H1 (cell line): Measurements from ENCODE around the gene GTF2I. TPM values are rescaled to one million over a fixed set of nuclear protein-coding genes. Genes with fewer than 3 reads are reported as not detected.
"Not testable (repeated sequence)": the region's sequence is repeated elsewhere in the genome, so short reads cannot be mapped to it uniquely, and the experiment has no call there.

Experiments used
- CTCF ChIA-PET: fragments of 300-600 bp; sonication (Branson Sonifier 250); formaldehyde crosslinking; loops from one replicate; lab custom pipeline; 2021; ENCODE audit not compliant: partially characterized antibody; lab: Charles Lee
- POLR2A ChIA-PET: fragments of 300-600 bp; sonication (Branson Sonifier 250); formaldehyde crosslinking; loops from one replicate; lab custom pipeline; 2021; ENCODE audit warnings: inconsistent platforms; ENCODE audit not compliant: partially characterized antibody; lab: Charles Lee
- DNase-seq, 2 experiments: peaks; one replicate each; pipeline versions ENCODE4 v3.0.0 to v3.0.0-alpha.2; 2010 to 2022; ENCODE audit warnings: low spot score in 2 of 2, low read depth in 1 of 2, mixed read lengths in 1 of 2
- FAIRE-seq: peaks from 2 replicates; lab custom pipeline; 2011; peaks lifted over from hg19 to GRCh38; lab: Jason Lieb, UNC
- H2AFZ ChIP-seq: 2 replicates; pipeline ENCODE4 v1.8.1; 2012; ENCODE audit warnings: low read length, inconsistent platforms
- H2AK5ac ChIP-seq: 2 replicates; pipeline ENCODE4 v1.6.1; 2013; ENCODE audit warnings: low read depth, low read length
- H2BK120ac ChIP-seq: replicated peaks from 2 replicates; pipeline ENCODE3; 2013; ENCODE audit warnings: low read depth, low read length, inconsistent platforms
- H2BK12ac ChIP-seq: 2 replicates; pipeline ENCODE4 v1.6.1; 2013; ENCODE audit warnings: low read depth, low read length
- H2BK15ac ChIP-seq: 2 replicates; pipeline ENCODE4 v1.6.1; 2013; ENCODE audit warnings: low read length
- H2BK20ac ChIP-seq: 2 replicates; pipeline ENCODE4 v1.6.1; 2013; ENCODE audit warnings: low read length
- H2BK5ac ChIP-seq: 2 replicates; pipeline ENCODE4 v1.6.1; 2013; ENCODE audit warnings: low read depth, low read length
- H3K14ac ChIP-seq: 2 replicates; pipeline ENCODE4 v1.6.1; 2013; ENCODE audit warnings: inconsistent platforms; ENCODE audit not compliant: insufficient read length
- H3K18ac ChIP-seq: 2 replicates; pipeline ENCODE4 v1.6.1; 2013; ENCODE audit warnings: low read length; ENCODE audit errors: extremely low read depth
- H3K23ac ChIP-seq: 2 replicates; pipeline ENCODE4 v1.6.1; 2013; ENCODE audit warnings: inconsistent platforms; ENCODE audit not compliant: insufficient read length
- H3K23me2 ChIP-seq: 2 replicates; pipeline ENCODE4 v1.6.1; 2013; ENCODE audit warnings: low read depth, low read length
- H3K27ac ChIP-seq: 2 replicates; pipeline ENCODE4 v1.6.1; 2011; ENCODE audit warnings: low read depth, low read length, inconsistent platforms
- H3K27me3 ChIP-seq, 4 experiments: replicated peaks in 1 of 4; 1 replicate in 1 of 4; 2 replicates in 3 of 4; pipeline versions ENCODE4 v1.6.1 to v1.8.1; 2011 to 2013; ENCODE audit warnings: low read length in 3 of 4, mild to moderate bottlenecking in 3 of 4, inconsistent platforms in 2 of 4, mixed read lengths in 2 of 4, moderate library complexity in 1 of 4; ENCODE audit not compliant: control insufficient read depth in 3 of 4, insufficient read depth in 3 of 4; ENCODE audit errors: extremely low read depth in 1 of 4
- H3K36me3 ChIP-seq, 4 experiments: 2 replicates each; pipeline versions ENCODE4 v1.6.1 to v1.8.1; 2011 to 2013; ENCODE audit warnings: mild to moderate bottlenecking in 4 of 4, low read length in 3 of 4, moderate library complexity in 2 of 4, control low read depth in 1 of 4, inconsistent platforms in 1 of 4; ENCODE audit not compliant: insufficient read depth in 4 of 4, control insufficient read depth in 2 of 4
- H3K4ac ChIP-seq: replicated peaks from 2 replicates; pipeline ENCODE3; 2013; ENCODE audit warnings: low read length, low read depth, mixed read lengths, inconsistent platforms; ENCODE audit not compliant: insufficient read length
- H3K4me1 ChIP-seq, 4 experiments: replicated peaks in 1 of 4; 1 replicate in 1 of 4; 2 replicates in 3 of 4; pipeline versions ENCODE4 v1.6.1 to v1.8.1; 2011 to 2013; ENCODE audit warnings: low read length in 3 of 4, inconsistent platforms in 2 of 4, mixed read lengths in 1 of 4; ENCODE audit not compliant: insufficient read depth in 4 of 4, control insufficient read depth in 3 of 4
- H3K4me2 ChIP-seq, 2 experiments: 2 replicates each; pipeline versions ENCODE4 v1.6.1 to v1.8.1; 2011 to 2013; ENCODE audit warnings: low read depth in 2 of 2, low read length in 2 of 2, control low read depth in 1 of 2, inconsistent platforms in 1 of 2, mild to moderate bottlenecking in 1 of 2; ENCODE audit not compliant: insufficient read depth in 1 of 2
- H3K4me3 ChIP-seq, 4 experiments: fragments of 200-600, 300-600 bp in 1 of 4; sonication (generic), shearing (Covaris generic), sonication (Bioruptor Twin) in 1 of 4; 2 replicates each; pipeline versions ENCODE4 v1.5.1 to v1.8.1; 2011 to 2016; ENCODE audit warnings: low read length in 4 of 4, low read depth in 3 of 4, control low read depth in 2 of 4, inconsistent platforms in 2 of 4, mild to moderate bottlenecking in 2 of 4, mixed read lengths in 1 of 4, moderate library complexity in 1 of 4; ENCODE audit not compliant: insufficient read depth in 2 of 4; ENCODE audit errors: extremely low read depth in 1 of 4
- H3K56ac ChIP-seq: replicated peaks from 2 replicates; pipeline ENCODE3; 2013; ENCODE audit warnings: low read depth, mild to moderate bottlenecking, mixed read lengths, low read length, inconsistent platforms; ENCODE audit not compliant: insufficient read length
- H3K79me1 ChIP-seq: 2 replicates; pipeline ENCODE4 v1.6.1; 2013; ENCODE audit warnings: low read depth, low read length, control low read depth
- H3K79me2 ChIP-seq, 2 experiments: 2 replicates each; pipeline versions ENCODE4 v1.6.1 to v1.8.1; 2012 to 2013; ENCODE audit warnings: low read length in 2 of 2, mild to moderate bottlenecking in 2 of 2, inconsistent platforms in 1 of 2; ENCODE audit not compliant: insufficient read depth in 2 of 2, control insufficient read depth in 1 of 2
- H3K9ac ChIP-seq, 4 experiments: replicated peaks in 1 of 4; 1 replicate in 1 of 4; 2 replicates in 3 of 4; pipeline versions ENCODE4 v1.6.1 to v1.8.1; 2011 to 2013; ENCODE audit warnings: low read depth in 3 of 4, low read length in 3 of 4, control low read depth in 2 of 4, mild to moderate bottlenecking in 2 of 4, moderate library complexity in 2 of 4, inconsistent platforms in 1 of 4; ENCODE audit errors: extremely low read depth in 1 of 4
- H3K9me3 ChIP-seq, 2 experiments: 2 replicates each; pipeline versions ENCODE4 v1.6.1 to v1.8.1; 2012 to 2013; ENCODE audit warnings: mild to moderate bottlenecking in 2 of 2, moderate library complexity in 2 of 2, control low read depth in 1 of 2, inconsistent platforms in 1 of 2, low read depth in 1 of 2, low read length in 1 of 2, mixed read lengths in 1 of 2; ENCODE audit not compliant: insufficient read depth in 2 of 2
- H4K20me1 ChIP-seq, 2 experiments: replicated peaks in 1 of 2; 2 replicates each; pipeline versions ENCODE3 to v1.8.1; 2011 to 2013; ENCODE audit warnings: inconsistent platforms in 2 of 2, low read length in 2 of 2, mild to moderate bottlenecking in 1 of 2; ENCODE audit not compliant: insufficient read depth in 2 of 2, control insufficient read depth in 1 of 2
- H4K5ac ChIP-seq: 2 replicates; pipeline ENCODE4 v1.6.1; 2013; ENCODE audit warnings: low read length, low read depth, mixed read lengths, inconsistent platforms; ENCODE audit not compliant: insufficient read length
- H4K8ac ChIP-seq: 2 replicates; pipeline ENCODE4 v1.8.0; 2013; ENCODE audit warnings: mild to moderate bottlenecking, moderate library complexity, low read length, inconsistent platforms; ENCODE audit not compliant: insufficient read depth; ENCODE audit errors: extremely low read depth
- H4K91ac ChIP-seq: replicated peaks from 2 replicates; pipeline ENCODE3; 2013; ENCODE audit warnings: low read length, mixed read lengths, inconsistent platforms; ENCODE audit not compliant: insufficient read length
- WGBS, 2 experiments: shearing (Covaris generic) in 1 of 2; methylation state at CpG; one replicate each; pipeline versions ENCODE4 v1.1.6 to v1.1.7; 2013 to 2015; ENCODE audit warnings: low lambda C conversion rate in 2 of 2, mixed read lengths in 2 of 2, inconsistent platforms in 1 of 2, low coverage in 1 of 2, missing lambda C conversion rate in 1 of 2; ENCODE audit not compliant: insufficient replicate concordance in 2 of 2, insufficient coverage in 1 of 2, insufficient read length in 1 of 2; ENCODE audit errors: extremely low coverage in 1 of 2, missing lambda C conversion rate in 1 of 2; 5-methylcytosine and 5-hydroxymethylcytosine counted together
- polyA plus RNA-seq, 7 experiments: library from polyadenylated mRNA; depleted of rRNA in 3 of 7; stranded (reverse) in 5 of 7; unstranded in 2 of 7; fragments of >200 nt in 5 of 7; fragments of 200-250 nt in 2 of 7; gene quantifications; 1 replicate in 5 of 7; 2 replicates in 1 of 7; 4 replicates in 1 of 7; pipeline versions ENCODE4 v1.2.1 to v1.2.3, GENCODE V29; 2011 to 2013; ENCODE audit warnings: missing spikeins in 2 of 7, mixed read lengths in 2 of 7
- total RNA-seq: library from RNA; stranded (reverse); fragmentation: NEBNext Ultra II Directional; extraction: Animal tissue kit (Norgen Biotek cat#: 25700); gene quantifications from 2 replicates; pipeline ENCODE4 v1.2.1, GENCODE V29; 2021

Gene GTF2I
- total and polyA plus RNA-seq, 2 of the 8 experiments (the other 6 are each of a cell fraction or from before 2014, with no cell fraction given), result 46.7 to 316 TPM

- H4K20me1 ChIP-seq, H3K18ac ChIP-seq, H3K9ac ChIP-seq, H3K9me3 ChIP-seq, FAIRE-seq, H3K4me3 ChIP-seq, H3K4me2 ChIP-seq, H4K5ac ChIP-seq, H3K23ac ChIP-seq, H3K56ac ChIP-seq, H4K91ac ChIP-seq, DNase-seq, H4K8ac ChIP-seq, H2BK5ac ChIP-seq, H2BK20ac ChIP-seq, H2AFZ ChIP-seq, CTCF ChIA-PET, H2AK5ac ChIP-seq, H2BK120ac ChIP-seq, H3K27ac ChIP-seq, H3K23me2 ChIP-seq, H3K27me3 ChIP-seq, H2BK12ac ChIP-seq, H3K4me1 ChIP-seq, H3K79me2 ChIP-seq, H3K79me1 ChIP-seq, H2BK15ac ChIP-seq, H3K4ac ChIP-seq, H3K14ac ChIP-seq: not testable (repeated sequence)
- WGBS, 2 experiments, result no CpG with 5 or more reads among the region's 10 CpGs
- POLR2A ChIA-PET, result interaction anchor here (0.6 kb wide), 1 partner anchor 59 kb away, joined by 4 read pairs; no protein-coding TSS in a partner anchor
- H3K36me3 ChIP-seq, result peaks cover 2 to 25% (median 5%) of the 10 kb centered on the region in 4 experiments; a peak in 5 of 8 replicates
Observed at GRCh38 chr7:74728686-74729085, 71.2 kb downstream of the GTF2I start.

GRCh38 chr7:74730186-74730585 is 72.7 kb downstream of the GTF2I start:
- H3K18ac ChIP-seq, DNase-seq, H4K8ac ChIP-seq, H2BK12ac ChIP-seq, H4K5ac ChIP-seq, H2AFZ ChIP-seq, H4K20me1 ChIP-seq, H2BK5ac ChIP-seq, H3K4me3 ChIP-seq, H2BK20ac ChIP-seq, H2BK120ac ChIP-seq, H3K4me2 ChIP-seq, H2AK5ac ChIP-seq, POLR2A ChIA-PET, H4K91ac ChIP-seq, H3K14ac ChIP-seq, CTCF ChIA-PET, H3K56ac ChIP-seq, H3K9me3 ChIP-seq, H3K4ac ChIP-seq, H2BK15ac ChIP-seq, H3K4me1 ChIP-seq, H3K23ac ChIP-seq, H3K9ac ChIP-seq, H3K23me2 ChIP-seq, H3K27me3 ChIP-seq, FAIRE-seq, H3K79me2 ChIP-seq, H3K27ac ChIP-seq, H3K79me1 ChIP-seq: not testable (repeated sequence)
- no CpG with 5 or more reads among the region's 5 CpGs for WGBS, 2 experiments
- peaks cover 2 to 21% (median 5%) of the 10 kb centered on the region in 4 experiments; a peak in 5 of 8 replicates for H3K36me3 ChIP-seq
